NCI-H128 (cell line): ENCODE results near the gene UPF1.
"Not testable (repeated sequence)": the region's sequence is repeated elsewhere in the genome, so short reads cannot be mapped to it uniquely, and the experiment has no call there.

Source experiments
- DNase-seq: peaks from one replicate; lab custom pipeline; 2025; ENCODE audit not compliant: unreplicated experiment; lab: John Stamatoyannopoulos, UW

Gene UPF1

GRCh38 chr19:18895038-18895823, 63.5 kb downstream of the UPF1 start:
- no peak for DNase-seq

DNA sequence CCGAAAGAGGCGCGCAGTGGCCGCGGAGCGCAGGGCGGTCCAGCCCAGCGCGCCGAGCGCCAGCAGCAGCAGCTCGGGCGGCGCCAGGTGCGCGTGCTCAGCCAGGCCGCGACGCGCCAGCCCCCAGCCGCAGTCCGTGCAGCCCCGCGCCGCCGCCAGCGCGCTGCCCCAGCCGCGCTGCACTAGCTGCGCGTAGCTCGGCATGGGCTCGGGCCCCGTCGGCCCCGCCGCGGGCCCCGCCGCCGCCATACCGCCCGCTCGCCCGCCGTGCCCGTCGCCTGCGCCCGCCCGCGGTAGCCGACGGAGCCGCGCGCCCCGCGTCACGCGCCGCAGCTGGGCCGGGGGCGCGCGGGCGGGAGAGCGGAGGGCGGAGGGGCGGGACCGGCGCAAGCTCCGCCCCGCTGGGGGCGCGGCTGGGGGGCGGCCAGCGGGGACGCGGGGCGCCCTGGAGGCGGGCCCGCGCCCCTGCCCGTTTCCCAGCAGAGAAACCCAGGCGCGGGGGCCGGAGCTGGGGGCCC, 64.1 kb downstream of the UPF1 start, which contains the start of gene CERS1:
TSS of gene CERS1 (minus strand) at position 335 of the 518 bp plus-strand sequence. CDS start at position 249, 86 bp downstream.
- DNase-seq, result no peak

DNA sequence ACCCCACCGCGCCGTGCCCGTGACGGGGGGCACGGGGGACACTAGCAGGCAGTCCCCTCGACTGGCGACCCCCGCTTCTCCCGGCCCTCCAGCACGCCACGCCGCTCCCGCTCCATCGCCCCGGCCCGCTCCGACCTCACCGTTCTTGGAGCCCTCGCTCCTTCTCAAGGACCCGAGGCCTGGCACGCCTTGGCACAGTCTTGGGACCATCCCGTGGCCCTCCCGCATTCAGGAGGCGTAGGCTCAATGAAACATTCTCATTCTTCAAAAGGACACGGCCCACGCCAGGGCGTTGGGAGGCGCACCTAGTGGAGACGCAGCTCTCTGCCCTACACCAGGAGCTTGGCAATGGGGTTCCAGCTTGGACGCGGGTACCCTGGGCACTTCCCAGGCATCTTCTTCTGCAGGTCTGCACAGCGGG, 64.7 kb downstream of the UPF1 start:
- no peak for DNase-seq

DNA sequence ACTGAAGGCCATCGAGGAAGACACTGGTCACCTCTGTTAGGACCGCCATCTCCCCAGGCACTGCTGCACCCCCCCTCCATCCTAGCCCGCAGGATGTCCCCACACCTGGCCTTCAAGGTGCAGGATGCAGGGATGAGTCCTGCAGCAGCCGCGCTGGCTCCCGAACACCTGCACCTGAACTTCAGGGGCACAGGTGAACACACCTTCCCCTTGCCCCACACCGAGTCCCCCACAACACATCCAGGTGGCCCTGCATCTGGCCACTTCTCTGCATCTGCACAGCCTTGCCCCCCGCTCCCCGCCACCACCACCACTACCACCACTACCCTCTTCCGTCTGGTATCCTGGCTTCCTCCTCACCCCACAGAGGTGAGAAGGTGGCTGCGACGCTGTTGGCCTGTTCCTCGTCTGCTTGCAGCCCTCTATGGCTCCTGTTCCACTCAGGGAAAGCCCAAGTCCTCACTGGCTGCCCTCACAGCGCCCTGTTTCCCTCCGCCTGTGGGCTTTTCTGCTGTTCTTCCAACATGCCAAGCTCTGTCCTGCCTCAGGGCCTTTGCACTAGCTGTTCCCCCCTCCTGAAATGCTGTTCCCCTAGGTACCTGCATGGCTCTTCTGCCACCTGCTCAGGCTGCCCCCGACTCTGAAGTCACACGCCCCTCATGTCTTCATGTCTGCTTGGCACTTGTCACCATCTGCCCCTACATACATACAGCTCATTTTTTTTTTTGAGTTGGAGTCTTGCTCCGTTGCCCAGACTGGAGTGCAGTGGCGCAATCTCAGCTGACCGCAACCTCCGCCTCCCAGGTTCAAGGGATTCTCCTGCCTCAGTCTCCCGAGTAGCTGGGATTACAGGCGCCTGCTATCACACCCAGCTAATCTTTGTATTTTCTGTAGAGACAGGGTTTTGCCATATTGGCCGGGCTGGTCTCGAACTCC, 65.6 kb downstream of the UPF1 start:
- no peak for DNase-seq

GRCh38 chr19:18898081-18898606, 66.4 kb downstream of the UPF1 start:
- DNase-seq, result no peak

DNA sequence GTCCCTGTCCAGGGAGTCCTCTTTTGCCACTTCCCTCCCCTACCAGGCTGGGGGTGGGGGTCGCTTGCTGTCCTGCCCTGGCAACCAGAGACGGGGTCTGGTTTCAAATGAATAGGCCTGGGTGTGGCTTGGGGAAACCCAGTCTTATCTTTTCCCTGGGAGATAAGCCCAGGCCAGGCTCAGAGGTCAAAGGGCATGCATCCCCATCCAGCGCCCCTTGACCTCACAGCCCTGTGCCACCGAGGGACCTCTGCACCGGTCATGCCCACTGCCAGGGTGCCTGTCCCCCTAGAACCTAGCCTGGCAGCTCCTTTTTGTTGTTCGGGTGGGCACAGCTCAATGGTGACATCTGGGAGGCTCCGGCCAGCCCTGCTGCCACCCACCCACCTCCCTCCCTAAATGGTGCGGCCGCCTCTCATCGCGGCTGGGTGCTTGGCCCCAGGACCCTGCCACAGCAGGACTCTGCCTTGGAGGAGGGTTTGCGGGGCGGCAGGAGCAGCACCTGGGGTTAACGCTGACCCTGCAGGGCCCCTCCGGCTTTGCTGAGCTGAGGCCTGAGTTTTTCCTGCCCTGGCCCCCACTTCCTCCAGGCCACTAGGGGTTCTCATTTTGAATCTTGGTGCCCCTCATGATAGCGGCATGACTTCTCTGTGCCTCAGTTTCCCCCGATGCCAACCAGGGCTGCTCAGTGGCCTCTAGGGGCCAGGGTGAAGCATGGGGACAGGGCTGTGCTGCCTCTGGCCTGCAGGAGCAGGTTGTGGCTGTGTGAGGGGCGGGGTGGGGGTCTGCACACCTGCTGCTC, 67.0 kb downstream of the UPF1 start:
- DNase-seq, result no peak

DNA sequence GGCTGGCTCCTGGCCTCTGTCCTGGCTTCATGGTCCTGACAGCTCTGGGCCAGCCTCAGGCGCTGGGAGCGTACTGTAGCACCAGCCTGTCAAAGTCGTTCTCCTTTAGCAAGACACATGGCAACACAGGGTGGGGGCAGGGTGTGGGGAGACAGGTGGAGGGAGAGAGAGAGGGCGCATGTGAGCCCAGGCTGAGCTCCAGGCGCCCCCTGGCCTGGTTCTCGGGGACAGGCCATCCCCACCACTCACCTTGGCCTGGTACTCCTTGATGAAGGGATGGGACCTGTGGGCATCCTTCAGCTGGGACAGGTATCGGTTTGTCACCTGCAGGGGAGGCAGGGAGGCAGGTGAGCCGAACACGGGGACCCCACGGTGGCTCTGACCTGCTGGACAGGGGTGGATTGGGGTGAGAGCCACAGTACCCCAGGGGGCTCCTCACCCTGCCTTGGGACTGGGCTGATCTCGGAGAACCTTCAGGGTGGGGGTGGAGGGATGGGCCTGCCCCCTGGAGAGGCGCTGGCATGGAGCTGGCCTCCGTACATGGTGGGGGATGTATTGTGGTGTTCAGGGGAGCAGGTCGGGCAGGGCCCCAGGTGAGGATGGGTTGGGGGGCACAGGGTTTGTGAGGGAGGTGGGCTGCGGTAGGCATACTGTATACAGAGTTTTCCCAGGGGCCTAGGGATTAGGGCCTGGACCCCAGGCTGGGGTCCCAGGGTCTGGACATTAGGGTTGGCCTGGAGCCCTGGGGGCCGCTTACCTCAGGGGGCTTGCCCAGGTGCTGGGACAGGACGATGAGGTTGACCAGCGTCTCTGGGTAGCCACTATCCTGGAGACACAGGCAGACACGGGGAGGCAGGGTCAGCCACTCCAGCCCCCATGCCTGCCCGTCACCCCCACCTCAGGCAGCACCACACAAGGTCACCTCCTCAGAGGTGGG, 68.1 kb downstream of the UPF1 start:
- no peak for DNase-seq

DNA sequence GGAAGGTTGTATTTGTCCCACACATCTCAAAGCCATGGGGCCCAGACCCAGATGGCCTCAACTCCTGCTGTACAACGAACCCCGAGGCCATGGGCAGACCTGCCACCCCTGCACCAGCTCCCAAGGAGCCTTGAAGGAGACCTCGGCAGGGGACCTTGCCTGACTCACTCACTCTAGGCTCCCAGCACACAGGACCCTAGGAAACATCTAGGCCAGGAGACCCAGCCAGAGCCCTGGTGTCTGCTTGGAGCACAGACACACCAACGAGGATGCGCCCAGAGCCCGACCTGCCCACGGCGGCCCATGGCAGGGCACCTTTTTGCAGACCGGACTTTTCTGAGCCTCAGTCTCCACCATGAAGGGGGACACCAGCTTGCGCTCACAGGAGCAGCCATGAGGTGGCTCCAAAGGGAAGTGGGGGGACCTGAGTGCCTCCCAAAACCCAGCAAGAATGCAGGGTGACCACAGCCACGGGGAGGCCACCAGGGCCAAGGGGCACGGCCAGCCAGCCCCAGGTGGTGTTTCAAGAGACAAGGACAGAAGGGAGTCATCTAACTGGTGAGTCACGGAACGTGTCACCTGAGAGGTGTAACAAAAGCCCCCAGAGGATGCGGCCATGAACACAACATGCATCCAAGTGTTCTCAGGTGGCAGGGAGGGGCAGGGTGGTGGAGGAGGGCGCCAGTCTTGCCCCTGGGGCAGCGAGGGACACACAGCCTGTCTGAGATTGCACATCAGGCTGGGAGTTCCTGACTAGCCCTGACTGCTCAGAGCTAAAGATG, 69.1 kb downstream of the UPF1 start:
- DNase-seq, result no peak

- DNase-seq, result no peak
Measured at GRCh38 chr19:18901491-18901890, 69.7 kb downstream of the UPF1 start.

DNA sequence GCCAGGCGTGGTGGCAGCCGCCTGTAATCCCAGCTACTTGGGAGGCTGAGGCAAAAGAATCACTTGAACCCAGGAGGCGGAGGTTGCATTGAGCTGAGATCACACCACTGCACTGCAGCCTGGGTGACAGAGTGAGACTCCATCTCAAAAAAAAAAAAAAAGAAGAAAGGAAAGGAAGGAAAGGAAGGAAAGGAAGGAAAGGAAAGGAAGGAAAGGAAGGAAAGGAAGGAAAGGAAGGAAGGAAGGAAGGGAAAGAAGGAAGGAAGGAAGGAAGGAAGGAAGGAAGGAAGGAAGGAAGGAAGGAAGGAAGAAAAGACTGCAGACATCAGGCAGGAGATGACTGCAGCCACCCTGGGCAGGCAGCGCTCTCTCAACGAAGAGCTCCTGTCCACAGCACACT, 70.8 kb downstream of the UPF1 start:
- not testable (repeated sequence) for DNase-seq

DNA sequence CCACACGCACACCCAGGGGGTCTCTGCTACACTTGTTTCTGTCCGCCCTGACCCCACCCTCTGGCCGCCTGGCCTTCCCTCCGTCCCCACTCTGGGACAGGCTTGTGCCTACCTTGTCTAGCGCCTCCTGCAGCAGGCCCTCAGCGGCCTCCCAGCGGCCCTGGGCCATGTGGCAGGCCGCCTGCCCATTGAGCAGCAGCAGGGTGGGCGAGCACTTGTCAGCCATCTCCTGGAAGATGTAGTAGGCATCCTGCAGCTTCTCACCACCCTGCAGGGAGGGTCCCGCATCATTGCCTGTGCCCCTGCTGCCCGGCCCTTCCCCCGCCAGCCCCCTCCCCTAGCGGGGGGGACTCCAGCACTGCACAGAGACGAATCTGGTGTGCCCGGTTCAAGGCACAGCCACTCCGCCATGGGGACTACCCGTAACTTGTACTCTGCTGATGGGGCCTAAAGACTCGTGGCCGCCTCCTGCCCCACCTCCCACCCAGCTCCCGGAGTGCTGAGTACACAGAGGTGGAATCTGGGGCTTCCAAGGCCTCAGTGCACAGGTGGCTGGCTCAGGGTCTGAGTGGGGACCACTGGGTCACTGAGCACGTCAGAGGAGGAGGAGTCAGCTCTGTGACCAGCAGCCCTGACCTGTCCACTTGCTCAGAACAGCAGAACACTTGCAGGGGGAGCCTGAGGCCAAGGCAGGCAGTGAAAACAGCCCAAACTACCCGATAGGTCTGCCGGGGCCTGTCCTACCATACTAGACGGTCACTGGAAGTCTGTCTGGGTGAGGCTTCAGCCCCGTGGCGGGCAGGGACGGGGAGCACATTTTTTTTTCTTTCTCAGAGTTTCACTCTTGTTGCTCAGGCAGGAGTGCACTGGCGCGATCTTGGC, 71.6 kb downstream of the UPF1 start:
- no peak for DNase-seq

DNA sequence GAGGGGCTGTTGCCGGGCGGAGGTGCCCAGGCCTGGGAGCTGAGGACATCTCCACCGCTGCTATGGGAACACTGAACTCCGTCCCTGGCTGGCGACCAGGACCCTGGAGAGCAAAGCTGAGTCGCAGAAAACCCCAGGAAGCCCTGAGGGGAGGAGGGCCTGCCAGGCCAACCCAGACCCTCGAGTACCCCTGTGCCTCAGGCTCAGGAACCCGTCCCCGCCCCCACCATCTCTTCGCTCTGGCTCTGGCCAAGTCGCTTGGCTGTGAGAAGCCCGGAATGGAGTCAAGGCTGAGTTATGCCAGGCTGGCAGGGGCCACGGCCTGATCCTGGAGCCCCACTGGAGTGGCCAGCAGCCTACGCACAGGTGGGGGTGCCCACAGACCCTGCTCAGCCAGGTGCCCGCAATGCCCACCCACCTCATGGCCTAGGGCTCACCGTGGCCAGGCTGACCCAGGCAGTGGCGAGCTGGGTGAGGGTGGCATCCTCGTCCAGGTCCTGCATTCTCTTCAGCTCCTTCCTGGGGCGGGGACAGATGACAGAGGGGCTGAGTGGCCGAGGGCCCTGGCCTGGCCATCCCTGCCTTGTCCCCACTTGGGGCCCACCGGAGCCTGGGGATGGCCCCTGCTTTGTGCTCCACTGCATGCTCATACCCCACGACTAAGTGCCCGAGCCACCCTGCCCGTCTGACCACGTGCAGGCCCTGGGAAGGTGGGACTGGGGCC, 72.7 kb downstream of the UPF1 start:
- DNase-seq, result no peak

GRCh38 chr19:18905058-18905456, 73.3 kb downstream of the UPF1 start:
- DNase-seq, result no peak

DNA sequence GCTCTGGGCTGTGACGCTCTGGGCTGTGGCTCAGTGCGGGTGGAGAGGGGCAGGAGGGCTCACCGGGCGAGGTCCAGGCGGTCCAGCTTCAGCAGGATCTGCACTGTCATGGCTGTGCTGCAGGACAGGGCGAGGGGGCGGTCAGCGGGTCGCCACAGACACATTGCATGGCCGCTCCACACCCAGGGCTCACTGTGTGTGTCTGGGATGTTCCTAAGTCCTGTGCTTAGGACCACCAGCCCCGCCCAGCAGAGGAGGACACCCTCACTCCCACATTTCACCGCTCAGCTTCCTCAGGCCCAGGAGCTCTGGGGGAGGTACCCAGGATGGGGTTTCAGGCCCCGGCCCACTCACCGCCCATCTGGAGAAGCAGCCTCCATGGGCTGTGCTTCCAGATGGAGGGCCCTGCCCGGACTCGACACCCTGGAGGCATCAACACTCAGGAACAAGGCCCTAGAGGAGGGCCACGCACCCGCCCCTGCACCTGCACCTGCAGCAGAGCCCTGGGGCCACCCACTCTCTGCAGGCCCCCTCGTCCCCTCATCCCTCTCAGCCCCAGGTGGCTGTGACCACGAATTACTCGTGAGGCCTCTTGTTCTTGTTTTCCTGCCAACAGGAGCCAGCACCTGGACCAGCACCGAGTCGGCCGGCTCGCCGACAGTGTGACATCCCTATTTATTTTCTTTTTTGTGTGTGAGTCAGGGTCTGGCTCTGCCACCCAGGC, 73.9 kb downstream of the UPF1 start:
- no peak for DNase-seq

DNA sequence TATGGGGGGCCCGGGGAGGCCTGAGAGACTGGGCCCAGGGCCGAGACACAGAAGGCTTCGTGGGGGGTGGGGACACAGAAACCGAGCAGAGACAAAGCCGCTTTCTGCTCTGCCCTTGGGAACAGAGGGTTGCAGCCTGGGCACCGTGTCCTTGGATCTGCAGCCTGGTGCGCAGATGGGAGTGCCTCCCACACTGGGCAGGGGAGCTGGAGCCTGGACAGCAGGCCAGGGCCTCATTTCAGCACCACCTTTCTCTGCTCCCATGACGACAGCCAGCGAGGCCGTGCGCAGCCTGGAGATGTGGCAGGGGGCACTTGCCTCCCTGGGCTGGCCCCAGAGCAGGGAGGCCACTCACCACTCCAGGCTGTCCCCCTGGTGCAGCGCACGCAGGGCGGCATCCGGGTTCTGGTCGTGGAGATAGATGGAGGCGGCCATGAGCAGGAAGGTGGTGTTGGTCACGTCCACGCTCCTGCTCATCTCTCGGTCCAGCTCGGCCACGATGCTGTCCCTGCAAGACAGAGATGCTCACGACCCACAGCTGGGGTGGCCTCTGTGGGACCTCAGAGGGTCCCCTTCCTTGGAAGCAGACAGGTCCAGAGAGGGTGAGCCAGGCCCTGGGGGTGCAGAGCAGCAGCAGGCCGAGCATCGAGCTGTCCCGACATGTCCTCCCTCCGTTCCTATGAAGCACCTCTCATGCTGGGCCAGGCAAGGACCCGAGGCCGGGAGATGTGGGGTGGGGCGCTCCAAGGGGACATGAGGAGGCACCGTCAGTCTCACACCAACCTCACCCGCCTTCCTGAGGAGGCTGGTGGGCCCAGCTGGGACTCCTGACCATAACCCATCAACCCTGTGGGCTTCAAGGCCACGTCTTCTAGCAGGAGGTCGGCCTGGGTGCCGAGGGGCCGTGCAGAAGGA, 75.1 kb downstream of the UPF1 start:
- DNase-seq, result no peak
